Spleen (tissue), 7 donors: ENCODE results near the gene FTSJ3.

Source experiments
- POLR2A ChIP-seq, 3 donors: fragments of 450-650 bp; IDR thresholded peaks; one replicate each; pipeline ENCODE4 v1.5.1; 2017; ENCODE audit warnings: antibody characterized with exemption in 3 of 3, mild to moderate bottlenecking in 1 of 3
- POLR2AphosphoS5 ChIP-seq, 3 donors: sonication (generic); formaldehyde crosslinking; IDR thresholded peaks; one replicate each; pipeline ENCODE4 v1.5.1; 2017; ENCODE audit warnings: antibody characterized with exemption in 3 of 3
- TF ChIP-seq, protein P1 (sequence below), 11 experiments: fragments of 200-600 bp in 7 of 11; fragments of 450-650 bp in 4 of 11; sonication (generic) in 4 of 11; IDR thresholded peaks in 8 of 11; conservative IDR thresholded peaks in 3 of 11; 1 replicate in 7 of 11; 2 replicates in 4 of 11; pipeline versions ENCODE4 v1.4.0 to v1.8.0; 2016 to 2021; ENCODE audit warnings: antibody characterized with exemption in 11 of 11, inconsistent platforms in 4 of 11, mild to moderate bottlenecking in 1 of 11
- donor health status: DM: no; HTN: no; CAD: no; lungs with moderate emphysema.
- donor health status: DM: no; HTN: no; CAD: no.
- donor health status: DM: no; HTN: no; CAD: no.

DNA sequence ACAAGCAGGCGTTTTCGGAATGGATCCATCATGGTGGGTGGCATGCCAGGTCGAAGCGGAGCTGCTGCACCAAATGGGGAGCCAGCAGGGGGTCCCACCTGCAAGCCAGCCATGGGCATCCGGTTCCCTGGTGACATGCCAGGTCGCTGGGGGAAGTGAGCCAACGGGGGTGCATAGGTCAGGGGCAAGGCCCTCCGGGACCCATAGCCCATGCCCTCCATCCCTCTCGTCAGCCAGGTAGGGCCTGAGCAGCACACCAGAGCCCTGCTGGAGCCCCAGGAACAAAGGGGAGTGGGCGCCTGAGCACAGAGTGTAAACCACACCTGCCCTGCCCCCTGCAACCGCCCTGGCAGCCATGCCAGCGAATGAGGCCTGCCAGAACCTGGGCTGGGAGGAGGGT is 10.0 kb upstream of the FTSJ3 start:
- TF ChIP-seq, protein P1, sequence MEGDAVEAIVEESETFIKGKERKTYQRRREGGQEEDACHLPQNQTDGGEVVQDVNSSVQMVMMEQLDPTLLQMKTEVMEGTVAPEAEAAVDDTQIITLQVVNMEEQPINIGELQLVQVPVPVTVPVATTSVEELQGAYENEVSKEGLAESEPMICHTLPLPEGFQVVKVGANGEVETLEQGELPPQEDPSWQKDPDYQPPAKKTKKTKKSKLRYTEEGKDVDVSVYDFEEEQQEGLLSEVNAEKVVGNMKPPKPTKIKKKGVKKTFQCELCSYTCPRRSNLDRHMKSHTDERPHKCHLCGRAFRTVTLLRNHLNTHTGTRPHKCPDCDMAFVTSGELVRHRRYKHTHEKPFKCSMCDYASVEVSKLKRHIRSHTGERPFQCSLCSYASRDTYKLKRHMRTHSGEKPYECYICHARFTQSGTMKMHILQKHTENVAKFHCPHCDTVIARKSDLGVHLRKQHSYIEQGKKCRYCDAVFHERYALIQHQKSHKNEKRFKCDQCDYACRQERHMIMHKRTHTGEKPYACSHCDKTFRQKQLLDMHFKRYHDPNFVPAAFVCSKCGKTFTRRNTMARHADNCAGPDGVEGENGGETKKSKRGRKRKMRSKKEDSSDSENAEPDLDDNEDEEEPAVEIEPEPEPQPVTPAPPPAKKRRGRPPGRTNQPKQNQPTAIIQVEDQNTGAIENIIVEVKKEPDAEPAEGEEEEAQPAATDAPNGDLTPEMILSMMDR (IDR thresholded peaks at IDR 0.05 in 8 of 11, conservative IDR thresholded peaks at IDR 0.05 in 3 of 11), result no peak
- TF ChIP-seq POLR2AphosphoS5 (IDR thresholded peaks at IDR 0.05), result peak in 1 of 3 donors; percentile 47
- TF ChIP-seq POLR2A (IDR thresholded peaks at IDR 0.05), result no peak
